ENCODE results near the gene KLHL22. TPM values are rescaled to one million over a fixed set of nuclear protein-coding genes. Genes with fewer than 3 reads are reported as not detected.
"Not testable (repeated sequence)": the region's sequence is repeated elsewhere in the genome, so short reads cannot be mapped to it uniquely, and the experiment has no call there.

Gene KLHL22, protein sequence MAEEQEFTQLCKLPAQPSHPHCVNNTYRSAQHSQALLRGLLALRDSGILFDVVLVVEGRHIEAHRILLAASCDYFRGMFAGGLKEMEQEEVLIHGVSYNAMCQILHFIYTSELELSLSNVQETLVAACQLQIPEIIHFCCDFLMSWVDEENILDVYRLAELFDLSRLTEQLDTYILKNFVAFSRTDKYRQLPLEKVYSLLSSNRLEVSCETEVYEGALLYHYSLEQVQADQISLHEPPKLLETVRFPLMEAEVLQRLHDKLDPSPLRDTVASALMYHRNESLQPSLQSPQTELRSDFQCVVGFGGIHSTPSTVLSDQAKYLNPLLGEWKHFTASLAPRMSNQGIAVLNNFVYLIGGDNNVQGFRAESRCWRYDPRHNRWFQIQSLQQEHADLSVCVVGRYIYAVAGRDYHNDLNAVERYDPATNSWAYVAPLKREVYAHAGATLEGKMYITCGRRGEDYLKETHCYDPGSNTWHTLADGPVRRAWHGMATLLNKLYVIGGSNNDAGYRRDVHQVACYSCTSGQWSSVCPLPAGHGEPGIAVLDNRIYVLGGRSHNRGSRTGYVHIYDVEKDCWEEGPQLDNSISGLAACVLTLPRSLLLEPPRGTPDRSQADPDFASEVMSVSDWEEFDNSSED
- 16.1 and 25.7 TPM in 2 replicates for total RNA-seq

- no peak for DNase-seq (ENCODE audit: extremely low read depth, low read depth, low spot score)
These were observed at the start of gene KLHL22 for GRCh38 chr22:20494978-20495860. KLHL22 (minus strand) TSS chr22:20495795; CDS start chr22:20489211, 6,584 bp downstream.

- DNase-seq (ENCODE audit: extremely low read depth, low read depth, low spot score) = not testable (repeated sequence)
These were observed 49.7 kb upstream of the KLHL22 start for GRCh38 chr22:20545318-20545634.

GRCh38 chr22:20542736-20543135 lies 47.1 kb upstream of the KLHL22 start:
- DNase-seq (ENCODE audit: extremely low read depth, low read depth, low spot score) = no peak

DNA sequence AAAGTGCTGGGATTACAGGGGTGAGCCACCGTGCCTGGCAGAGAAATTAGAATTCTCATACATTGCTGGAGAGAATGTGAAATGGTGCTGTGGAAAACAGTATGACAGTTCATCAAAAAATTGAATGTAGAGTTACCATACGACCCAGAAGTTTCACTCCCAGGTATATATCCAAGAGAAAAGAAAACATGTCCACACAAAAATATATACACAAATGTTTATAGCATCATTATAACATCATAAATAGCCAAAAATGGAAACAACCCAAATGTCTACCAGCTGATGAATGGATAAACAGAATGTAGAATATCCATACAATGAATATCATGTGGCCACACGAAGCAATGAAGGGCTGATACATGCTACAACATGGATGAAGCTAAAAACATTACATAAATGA lies 46.5 kb upstream of the KLHL22 start:
- no peak for DNase-seq (ENCODE audit: extremely low read depth, low read depth, low spot score)

- not testable (repeated sequence) for DNase-seq (ENCODE audit: extremely low read depth, low read depth, low spot score)
These were observed 43.3 kb upstream of the KLHL22 start for GRCh38 chr22:20538875-20539274.

GRCh38 chr22:20537983-20538382 lies 42.4 kb upstream of the KLHL22 start:
- DNase-seq (ENCODE audit: extremely low read depth, low read depth, low spot score) = no peak

DNA sequence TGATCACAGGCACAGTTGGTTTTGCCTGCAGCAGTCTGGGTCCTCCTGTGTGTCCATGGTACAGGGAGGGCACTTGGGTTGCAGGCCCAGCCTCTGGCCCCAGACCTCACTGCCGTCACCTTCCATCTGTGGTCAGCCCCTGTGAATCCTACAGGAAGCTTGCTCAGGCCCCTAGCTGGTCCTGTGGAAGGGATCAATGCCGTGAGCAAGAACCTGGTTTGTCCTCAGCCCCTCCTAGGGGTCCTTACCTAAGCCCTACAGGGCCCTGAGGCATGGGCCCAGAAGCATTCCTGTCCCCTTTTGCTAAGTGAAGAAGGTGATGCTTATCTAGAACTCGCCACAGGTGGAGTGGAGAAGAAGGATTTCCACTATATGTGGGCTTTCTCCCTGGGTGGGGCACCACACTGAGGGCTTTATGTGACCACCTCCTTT lies 41.7 kb upstream of the KLHL22 start:
- DNase-seq (ENCODE audit: extremely low read depth, low read depth, low spot score) = no peak

DNA sequence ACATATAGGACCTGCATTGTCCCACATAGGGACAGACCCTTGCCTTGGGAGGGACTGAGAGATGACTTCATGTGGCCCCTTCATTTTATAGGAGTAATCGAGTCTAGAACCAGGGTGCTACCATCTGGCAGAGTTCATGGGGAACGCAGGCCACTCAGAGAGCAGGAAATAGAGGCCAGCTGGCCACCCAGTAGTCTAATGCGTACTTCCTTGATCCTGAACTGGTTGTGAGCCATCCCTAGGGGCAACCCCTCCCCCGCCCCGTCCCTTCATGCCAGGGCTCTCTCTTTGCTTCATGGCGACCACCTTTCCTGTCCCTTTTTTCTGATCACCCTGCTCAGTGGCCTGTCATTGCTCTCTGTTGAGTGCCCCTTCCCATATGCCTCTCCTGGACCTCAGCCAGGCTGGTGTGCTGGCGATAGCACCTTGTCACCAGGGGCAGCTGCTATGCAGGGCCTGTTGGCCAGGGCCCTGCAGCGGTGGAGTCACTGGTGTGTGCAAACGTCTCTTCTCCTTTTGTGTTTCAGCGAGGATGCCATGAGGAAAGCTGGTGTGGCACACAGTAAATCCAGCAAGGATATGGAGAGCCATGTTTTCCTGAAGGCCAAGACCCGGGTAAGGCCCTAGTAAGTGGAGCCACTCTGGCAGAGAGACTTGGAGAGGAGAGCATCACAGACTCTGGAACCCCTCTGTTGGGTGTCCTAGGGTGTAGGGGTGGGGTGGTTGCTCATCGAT lies 41.2 kb upstream of the KLHL22 start:
- DNase-seq (ENCODE audit: extremely low read depth, low read depth, low spot score) = no peak

GRCh38 chr22:20533879-20534265 lies 38.3 kb upstream of the KLHL22 start:
- no peak for DNase-seq (ENCODE audit: extremely low read depth, low read depth, low spot score)

DNA sequence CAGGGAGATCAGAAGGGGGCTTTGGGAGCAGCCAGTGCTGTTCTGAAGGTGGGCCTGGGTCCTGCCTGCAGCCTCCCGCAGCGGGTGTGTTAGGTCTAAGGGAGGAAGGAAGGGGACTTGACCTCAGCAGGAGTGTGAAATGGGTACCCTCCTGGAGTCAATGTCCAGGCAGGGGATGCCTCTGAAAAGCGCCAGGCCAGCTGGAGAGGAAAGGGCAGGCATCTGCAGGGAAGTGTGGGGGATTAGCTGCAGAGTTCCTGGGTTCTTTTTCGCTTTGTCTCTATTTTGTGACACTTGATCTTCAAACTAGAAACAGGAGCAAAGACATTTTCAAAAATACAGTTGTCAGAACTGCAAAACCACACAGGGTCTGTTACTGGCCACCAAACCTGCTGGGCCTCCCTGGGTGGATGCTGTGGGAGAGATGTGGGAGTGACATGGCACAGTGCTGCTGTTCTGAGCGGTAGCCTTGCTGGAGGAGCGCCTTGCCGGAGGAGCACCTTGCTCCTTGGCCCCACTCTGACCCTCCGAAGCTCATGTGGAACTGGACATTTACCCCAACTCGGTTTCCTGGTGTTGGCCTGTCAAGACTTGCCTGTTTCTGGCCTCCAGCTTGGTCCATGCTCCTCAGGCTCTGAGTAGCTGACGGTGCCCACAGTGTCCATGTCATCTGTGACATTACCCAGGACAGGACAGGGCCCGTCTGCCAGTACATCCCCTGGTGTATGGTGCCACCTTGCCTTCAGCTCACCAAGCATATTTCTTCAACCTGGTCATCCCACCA lies 37.7 kb upstream of the KLHL22 start:
- no peak for DNase-seq (ENCODE audit: extremely low read depth, low read depth, low spot score)

DNA sequence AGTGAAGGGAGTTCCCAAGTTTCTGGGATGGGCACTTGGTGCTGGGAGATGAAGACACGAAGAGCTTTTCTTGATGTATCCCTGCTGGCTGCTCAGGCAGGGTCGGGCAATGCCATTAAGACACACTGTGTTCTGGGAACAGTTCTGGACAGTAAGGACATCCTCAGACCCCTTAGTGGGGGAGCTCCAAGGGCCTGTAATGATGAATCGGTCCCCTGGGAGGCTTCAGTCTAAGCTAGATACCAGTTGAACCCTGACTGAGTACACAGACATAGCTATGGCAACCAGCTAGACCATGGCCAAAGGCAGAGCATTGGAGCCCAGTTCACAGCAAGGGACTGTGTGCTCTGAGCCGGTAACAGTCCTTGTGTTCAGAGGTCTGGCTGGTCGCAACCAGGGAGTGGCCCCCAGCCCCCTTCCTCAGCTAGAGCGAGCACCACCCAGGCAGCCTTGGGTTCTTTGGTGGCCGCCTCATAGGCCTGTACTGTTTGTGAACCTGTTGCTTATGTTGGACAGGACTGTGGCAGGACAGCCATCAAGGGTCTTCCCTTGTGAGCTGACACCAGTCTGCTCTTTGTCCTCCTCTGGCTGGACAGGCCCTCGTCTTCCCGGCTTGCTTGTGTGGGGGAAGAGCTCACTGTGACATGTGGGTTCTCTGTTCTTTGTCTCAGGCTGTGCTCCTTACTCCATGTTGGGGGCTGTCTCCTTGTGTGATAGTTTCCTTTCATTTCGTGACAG lies 36.8 kb upstream of the KLHL22 start:
- no peak for DNase-seq (ENCODE audit: extremely low read depth, low read depth, low spot score)

DNA sequence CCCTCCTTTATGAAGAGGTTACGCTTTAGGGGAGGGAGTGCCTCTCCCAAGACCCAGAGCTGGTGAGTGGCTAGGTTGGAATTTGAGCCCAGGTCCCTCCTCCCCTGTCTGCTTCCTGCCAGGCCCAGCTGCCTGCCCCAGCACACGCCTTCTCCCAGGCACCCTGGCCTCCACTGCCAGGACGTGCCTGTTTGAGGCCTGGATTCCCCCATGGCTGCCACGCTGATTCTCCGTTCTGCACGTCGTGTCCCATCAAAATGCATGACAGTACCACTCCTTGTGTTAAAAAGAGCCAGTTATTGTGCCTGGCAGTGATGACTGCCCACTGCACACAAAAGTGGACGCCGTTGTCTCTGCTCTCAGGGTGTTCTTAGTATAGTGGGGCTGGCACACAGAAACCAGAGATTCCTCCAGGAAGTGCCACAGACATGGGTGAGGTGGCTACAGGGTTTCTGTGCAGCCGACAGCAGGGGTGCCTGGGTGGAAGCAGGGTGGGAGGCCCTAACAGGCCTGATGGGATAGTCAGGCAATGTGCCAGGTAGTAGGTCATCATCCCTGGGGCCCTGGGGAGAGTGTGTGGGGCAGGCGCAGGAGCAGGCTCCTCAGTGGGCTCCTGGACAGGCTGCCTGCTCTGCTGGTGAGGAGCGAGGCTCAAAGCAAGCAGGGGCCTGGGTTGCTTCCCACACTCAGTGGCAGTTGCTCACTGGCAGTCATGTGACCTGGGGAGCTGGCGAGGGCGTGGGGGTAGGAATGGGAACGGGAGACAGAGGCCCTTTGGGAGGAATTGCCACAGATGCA lies 36.0 kb upstream of the KLHL22 start:
- no peak for DNase-seq (ENCODE audit: extremely low read depth, low read depth, low spot score)

GRCh38 chr22:20531154-20531403 lies 35.5 kb upstream of the KLHL22 start:
- no peak for DNase-seq (ENCODE audit: extremely low read depth, low read depth, low spot score)

GRCh38 chr22:20530368-20531153 lies 35.0 kb upstream of the KLHL22 start:
- no peak for DNase-seq (ENCODE audit: extremely low read depth, low read depth, low spot score)

GRCh38 chr22:20528405-20528978 lies 32.9 kb upstream of the KLHL22 start:
- DNase-seq (ENCODE audit: extremely low read depth, low read depth, low spot score) = no peak

DNA sequence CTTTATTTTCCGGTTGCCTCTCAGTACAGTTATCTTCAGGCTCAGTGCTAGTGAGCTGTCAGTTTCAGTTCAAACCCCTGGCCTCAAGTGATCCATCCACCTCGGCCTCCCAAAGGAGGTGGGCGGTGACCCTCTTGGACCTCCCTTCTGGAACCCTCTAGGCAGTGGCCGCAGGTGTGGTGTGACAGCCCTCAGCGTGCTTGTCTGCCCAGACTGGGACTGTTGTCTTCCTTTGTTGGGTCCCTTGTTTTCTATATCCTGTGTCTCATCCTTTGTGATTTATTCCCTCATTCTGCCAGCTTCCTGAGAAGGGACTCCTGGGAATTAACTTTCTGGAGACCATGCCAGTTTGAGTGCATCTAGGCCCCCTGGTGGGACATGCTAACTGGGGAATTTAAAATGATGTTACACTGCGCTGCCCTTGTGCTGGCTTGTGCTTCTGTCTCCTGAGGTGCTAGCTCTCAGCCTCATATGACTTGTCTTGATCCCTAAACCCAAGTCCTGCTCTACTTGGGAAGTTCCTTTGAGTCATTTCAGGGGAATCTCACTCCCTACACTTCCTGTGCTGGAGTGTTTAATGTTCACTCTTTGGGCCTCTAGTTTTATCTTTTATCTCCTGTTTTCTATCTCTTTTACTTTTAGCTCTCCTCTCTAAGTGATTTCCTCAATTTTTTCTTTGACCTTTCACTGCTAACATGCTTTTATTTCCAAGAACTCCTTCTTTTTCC lies 31.2 kb upstream of the KLHL22 start:
- DNase-seq (ENCODE audit: extremely low read depth, low read depth, low spot score) = no peak

GRCh38 chr22:20526305-20526627 lies 30.7 kb upstream of the KLHL22 start:
- DNase-seq (ENCODE audit: extremely low read depth, low read depth, low spot score) = no peak
